Activated CD4-positive, alpha-beta memory T cell treated with anti-CD3 and anti-CD28 coated beads, Interleukin-2, amount 10 ng/mL, durations not matched to agents 7 days and 5 days (primary cell): ENCODE data around the gene SND1. TPM values are rescaled to one million over a fixed set of nuclear protein-coding genes. Genes with fewer than 3 reads are reported as not detected.

Source experiments
- CTCF ChIA-PET: fragments of 350-600 bp; sonication (Branson Sonifier 250); formaldehyde crosslinking; loops from one replicate; lab custom pipeline; 2021; ENCODE audit warnings: antibody characterized with exemption, inconsistent platforms; lab: Charles Lee
- POLR2A ChIA-PET: fragments of 350-600 bp; sonication (Branson Sonifier 250); formaldehyde crosslinking; loops from one replicate; lab custom pipeline; 2021; ENCODE audit warnings: antibody characterized with exemption; lab: Charles Lee
- DNase-seq: peaks from one replicate; pipeline ENCODE4 v3.0.0-alpha.2; 2020
- H3K27ac Mint-ChIP-seq: one replicate; pipeline ENCODE4 v1.8.0; 2021; ENCODE audit warnings: mild to moderate bottlenecking, mixed read lengths
- H3K27me3 Mint-ChIP-seq: one replicate; pipeline ENCODE4 v1.8.0; 2021; ENCODE audit warnings: mixed read lengths
- H3K36me3 Mint-ChIP-seq: one replicate; pipeline ENCODE4 v1.8.0; 2021; ENCODE audit warnings: low read depth, mixed read lengths
- H3K4me1 Mint-ChIP-seq: one replicate; pipeline ENCODE4 v1.8.0; 2021; ENCODE audit warnings: mixed read lengths
- H3K4me3 Mint-ChIP-seq: one replicate; pipeline ENCODE4 v1.8.0; 2021; ENCODE audit warnings: mild to moderate bottlenecking, mixed read lengths
- H3K9me3 Mint-ChIP-seq: one replicate; pipeline ENCODE4 v1.8.0; 2021; ENCODE audit warnings: mixed read lengths
- total RNA-seq, 2 experiments: library from RNA; stranded (reverse); gene quantifications; one replicate each; pipeline ENCODE4 v1.2.3, GENCODE V29; 2021

The SND1 gene
- total RNA-seq, 2 experiments from 2014 or later = 171 to 175 TPM

DNA sequence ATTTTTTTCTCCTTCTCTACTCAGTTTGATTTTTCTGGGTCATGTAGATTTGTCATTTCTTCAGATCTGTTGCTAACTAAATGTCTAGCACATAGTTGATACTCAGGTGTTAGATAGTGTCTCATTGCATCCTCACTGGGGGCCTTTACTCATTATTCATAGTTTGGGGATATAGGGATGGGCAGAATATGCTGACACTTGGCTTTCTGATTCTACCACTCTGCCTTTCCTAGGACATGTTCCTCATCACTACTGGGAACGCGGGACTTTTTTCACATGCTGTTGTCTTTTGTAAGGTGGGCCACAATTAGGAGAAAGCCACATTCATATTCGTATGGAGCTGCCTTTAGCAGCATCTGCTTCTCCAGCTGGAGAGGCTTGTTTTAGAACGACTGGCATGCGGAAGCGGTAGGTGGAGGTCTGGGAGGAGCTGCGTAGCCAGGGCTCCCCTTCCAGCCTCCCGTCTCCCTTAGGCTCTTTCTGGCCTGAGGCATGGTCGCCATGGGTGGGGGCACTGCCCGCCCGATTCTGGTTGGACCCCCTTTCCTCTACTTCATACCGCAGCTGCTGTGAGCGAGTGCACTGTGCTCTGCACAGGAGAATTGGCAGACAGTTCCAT lies 78.8 kb downstream of the SND1 start:
- Mint-ChIP-seq H3K36me3 (peaks cover 37% of the 10 kb centered on the region), H3K27ac (no peak overlapping the region), H3K4me3 (no peak overlapping the region), H3K27me3 (no peaks in the 10 kb centered on the region), H3K4me1 (no peaks in the 10 kb centered on the region), H3K9me3 (no peaks in the 10 kb centered on the region)
- CTCF ChIA-PET = interaction anchor here (0.6 to 1.0 kb wide), 2 partner anchors 479 to 589 kb away, joined by 4 to 6 read pairs; no protein-coding TSS in a partner anchor
- POLR2A ChIA-PET = no interaction called here
- DNase-seq = no peak

DNA sequence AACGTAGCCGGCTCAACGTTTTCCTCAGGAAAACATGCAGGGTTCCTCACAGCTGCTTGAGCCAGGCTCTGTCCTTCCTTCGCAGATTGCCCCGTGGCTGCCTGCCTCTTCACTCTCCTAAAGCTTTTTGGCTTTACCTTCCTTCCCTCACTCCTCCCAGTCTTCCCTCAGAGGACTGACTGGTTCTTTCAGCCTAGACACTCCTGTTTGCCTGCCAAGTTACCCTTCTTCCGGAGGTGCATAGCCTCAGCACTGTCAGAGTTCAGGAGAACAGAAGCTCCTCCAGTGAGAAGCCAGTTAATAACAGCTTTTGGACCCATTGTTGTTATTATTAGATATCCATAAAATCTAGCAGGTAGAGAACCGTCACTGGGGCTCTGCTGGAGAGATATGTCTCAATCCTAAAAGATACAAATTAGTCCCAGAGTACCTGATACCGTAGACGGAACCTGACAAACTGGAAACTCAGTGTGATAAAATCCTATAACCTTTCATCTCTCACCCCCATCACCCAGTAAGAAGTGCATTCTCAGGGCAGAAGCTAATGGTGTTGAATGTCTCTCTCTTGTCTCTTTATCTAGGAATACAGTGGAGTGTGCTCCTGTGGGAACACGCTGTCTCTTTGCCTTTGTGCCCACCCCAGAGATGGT lies 79.6 kb downstream of the SND1 start:
- Mint-ChIP-seq H3K9me3 (no peaks in the 10 kb centered on the region), H3K27me3 (no peaks in the 10 kb centered on the region), H3K4me1 (no peaks in the 10 kb centered on the region), H3K4me3 (no peak overlapping the region), H3K36me3 (peaks cover 40% of the 10 kb centered on the region), H3K27ac (no peak overlapping the region)
- no peak for DNase-seq
- POLR2A ChIA-PET = no interaction called here
- CTCF ChIA-PET = interaction anchor here (0.6 to 1.0 kb wide), 2 partner anchors 478 to 589 kb away, joined by 4 to 6 read pairs; no protein-coding TSS in a partner anchor

DNA sequence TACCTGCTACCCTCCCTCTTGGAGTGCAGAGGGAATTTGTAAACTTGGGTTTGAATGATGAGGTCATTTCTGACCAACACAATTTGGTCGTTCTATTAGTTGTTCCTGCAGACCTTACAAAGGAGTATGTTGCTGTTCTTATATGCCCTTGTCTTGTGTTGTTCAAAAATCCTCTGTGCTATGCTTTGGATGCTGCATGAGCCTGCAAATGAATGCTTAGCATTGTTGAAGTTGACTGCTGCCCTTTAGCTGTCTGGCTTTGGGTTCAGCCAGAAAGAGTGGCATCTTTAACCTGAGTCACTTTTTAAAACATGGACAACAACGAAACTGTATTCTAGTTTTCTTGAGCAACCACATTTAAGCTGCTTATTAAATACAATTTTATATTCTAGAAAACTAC lies 80.3 kb downstream of the SND1 start:
- POLR2A ChIA-PET = no interaction called here
- no peak overlapping the region for H3K27ac Mint-ChIP-seq
- no peaks in the 10 kb centered on the region for H3K27me3 Mint-ChIP-seq
- H3K36me3 Mint-ChIP-seq = peaks cover 40% of the 10 kb centered on the region
- no peak overlapping the region for H3K4me3 Mint-ChIP-seq
- no peaks in the 10 kb centered on the region for H3K4me1 Mint-ChIP-seq
- no peak for DNase-seq
- CTCF ChIA-PET = no interaction called here
- H3K9me3 Mint-ChIP-seq = no peaks in the 10 kb centered on the region

DNA sequence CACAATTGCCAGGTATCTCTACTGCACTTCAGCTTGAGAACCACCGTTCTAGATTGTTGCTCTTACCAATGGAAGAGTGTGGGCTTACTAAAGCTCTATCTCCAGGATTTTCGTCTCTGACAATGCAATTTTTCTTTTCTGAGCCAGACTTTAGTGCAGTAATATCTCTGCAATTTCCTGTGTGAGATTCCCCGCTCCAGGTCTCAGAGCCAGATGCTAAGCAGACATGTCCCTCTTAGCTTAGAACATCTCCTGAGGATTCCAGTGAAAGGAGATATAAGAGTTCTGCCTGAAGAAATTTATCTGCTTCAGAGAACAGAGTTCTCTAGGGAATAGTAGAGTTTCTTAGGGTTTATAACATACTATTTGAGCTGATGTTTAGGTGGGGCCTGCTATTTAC lies 82.0 kb downstream of the SND1 start:
- ChIA-PET POLR2A (no interaction called here), CTCF (no interaction called here)
- Mint-ChIP-seq H3K4me3 (no peak overlapping the region), H3K27ac (no peak overlapping the region), H3K27me3 (no peaks in the 10 kb centered on the region), H3K4me1 (no peaks in the 10 kb centered on the region), H3K9me3 (no peaks in the 10 kb centered on the region), H3K36me3 (peaks cover 33% of the 10 kb centered on the region)
- DNase-seq = no peak

DNA sequence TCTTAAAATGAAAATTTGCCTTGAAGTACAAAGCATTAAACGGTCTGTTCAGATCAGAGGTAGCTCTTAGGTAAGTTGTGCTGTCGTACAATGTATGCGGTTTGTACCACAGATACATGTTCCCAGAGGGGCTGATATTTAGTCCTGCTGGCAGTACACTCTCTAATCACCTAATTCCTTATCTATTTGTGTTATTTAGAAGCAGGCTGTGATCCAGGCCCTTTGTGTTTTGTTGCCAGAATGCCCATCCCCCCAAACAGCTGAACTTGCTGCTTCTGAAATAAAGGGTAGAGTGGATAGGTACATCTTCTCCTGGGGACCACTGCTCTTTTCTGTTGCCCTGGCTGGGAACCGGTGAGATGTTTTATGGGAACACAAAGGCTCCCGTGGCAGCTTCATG lies 84.5 kb downstream of the SND1 start:
- POLR2A ChIA-PET = no interaction called here
- Mint-ChIP-seq H3K36me3 (peaks cover 35% of the 10 kb centered on the region), H3K9me3 (no peaks in the 10 kb centered on the region), H3K27ac (no peak overlapping the region), H3K4me1 (no peaks in the 10 kb centered on the region), H3K27me3 (no peaks in the 10 kb centered on the region), H3K4me3 (no peak overlapping the region)
- no peak for DNase-seq
- CTCF ChIA-PET = no interaction called here

DNA sequence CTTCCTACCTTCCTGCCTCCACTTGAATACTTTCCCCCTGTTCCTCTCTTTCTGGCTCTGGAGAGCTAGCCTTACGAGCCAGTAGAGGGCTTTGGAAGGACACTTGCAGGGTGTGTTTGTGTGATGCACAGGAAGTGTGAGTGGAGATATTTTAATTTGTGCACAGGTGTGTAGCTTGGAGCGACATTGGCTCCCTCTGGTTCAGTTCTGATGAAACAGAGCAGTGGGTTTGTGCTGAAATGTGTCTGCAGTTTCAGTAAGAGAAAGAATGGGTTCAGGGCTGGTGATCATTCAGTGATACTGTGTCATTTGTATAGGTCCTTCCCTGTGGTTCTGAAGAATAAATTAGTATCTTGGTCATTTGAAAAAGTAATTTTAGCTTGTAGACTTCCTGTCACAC lies 86.9 kb downstream of the SND1 start:
- DNase-seq = no peak
- Mint-ChIP-seq H3K27me3 (no peaks in the 10 kb centered on the region), H3K27ac (no peak overlapping the region), H3K4me1 (peaks cover 2% of the 10 kb centered on the region), H3K9me3 (no peaks in the 10 kb centered on the region), H3K4me3 (no peak overlapping the region), H3K36me3 (peaks cover 24% of the 10 kb centered on the region)
- POLR2A ChIA-PET = no interaction called here
- CTCF ChIA-PET = interaction anchor here (1.2 kb wide), 1 partner anchor 30 kb away, joined by 3 read pairs; no protein-coding TSS in a partner anchor

DNA sequence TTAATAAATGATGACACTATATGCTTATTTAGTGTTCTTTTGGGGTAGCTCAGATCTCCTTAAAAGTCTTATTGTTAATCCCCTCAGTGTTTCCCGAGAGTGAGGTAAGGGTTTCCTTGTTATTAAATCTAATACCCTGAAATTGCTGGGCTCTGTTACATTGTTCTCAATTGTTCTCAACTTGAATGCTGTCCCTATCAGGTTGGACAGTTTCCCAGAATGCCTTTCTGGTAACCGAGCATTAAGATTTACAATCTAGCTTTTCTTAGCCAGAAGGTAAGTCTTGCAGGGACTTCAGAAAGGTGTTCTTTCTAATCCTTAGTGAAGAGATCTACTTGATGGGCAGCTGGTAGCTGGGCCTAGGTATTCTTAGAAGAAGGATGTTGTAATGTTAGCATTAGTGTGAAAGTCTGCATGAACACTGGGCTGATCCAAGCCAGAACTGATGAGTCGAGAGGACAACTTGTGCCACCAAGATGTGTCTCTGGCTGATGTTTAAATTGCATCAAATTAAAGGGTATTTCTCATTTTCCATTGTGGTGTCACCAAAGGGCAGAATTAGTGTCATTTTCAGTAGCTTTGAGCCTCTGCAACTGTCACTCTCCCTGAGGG lies 89.9 kb downstream of the SND1 start:
- CTCF ChIA-PET = interaction anchor here (0.8 to 1.4 kb wide), 2 partner anchors 16 to 51 kb away, joined by 3 read pairs; no protein-coding TSS in a partner anchor
- Mint-ChIP-seq H3K27me3 (no peaks in the 10 kb centered on the region), H3K36me3 (peaks cover 24% of the 10 kb centered on the region), H3K4me3 (no peak overlapping the region), H3K27ac (no peak overlapping the region), H3K9me3 (no peaks in the 10 kb centered on the region), H3K4me1 (peaks cover 16% of the 10 kb centered on the region)
- POLR2A ChIA-PET = no interaction called here
- DNase-seq = no peak

DNA sequence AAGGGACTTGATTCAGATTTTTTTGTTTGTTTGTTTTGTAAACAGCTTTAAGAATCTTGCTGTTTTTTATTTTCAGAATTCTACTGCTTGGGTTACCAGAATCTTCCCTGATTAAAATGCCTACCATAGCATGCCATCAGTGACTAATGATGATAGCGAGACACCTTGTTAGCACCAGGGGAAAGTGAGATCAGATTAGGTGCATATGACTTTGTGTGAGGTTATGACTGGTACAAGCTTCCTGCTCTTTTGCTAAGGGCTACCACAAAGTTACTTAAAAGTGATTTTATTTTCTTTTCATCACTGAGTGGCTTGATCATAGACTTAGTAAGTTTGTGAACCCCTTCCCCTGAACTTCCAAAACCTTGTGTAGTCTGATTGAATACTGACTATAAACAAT lies 93.5 kb downstream of the SND1 start:
- DNase-seq = no peak
- POLR2A ChIA-PET = no interaction called here
- Mint-ChIP-seq H3K27me3 (no peaks in the 10 kb centered on the region), H3K4me3 (no peak overlapping the region), H3K9me3 (no peaks in the 10 kb centered on the region), H3K27ac (no peak overlapping the region), H3K36me3 (peaks cover 34% of the 10 kb centered on the region), H3K4me1 (peaks cover 16% of the 10 kb centered on the region)
- CTCF ChIA-PET = no interaction called here

DNA sequence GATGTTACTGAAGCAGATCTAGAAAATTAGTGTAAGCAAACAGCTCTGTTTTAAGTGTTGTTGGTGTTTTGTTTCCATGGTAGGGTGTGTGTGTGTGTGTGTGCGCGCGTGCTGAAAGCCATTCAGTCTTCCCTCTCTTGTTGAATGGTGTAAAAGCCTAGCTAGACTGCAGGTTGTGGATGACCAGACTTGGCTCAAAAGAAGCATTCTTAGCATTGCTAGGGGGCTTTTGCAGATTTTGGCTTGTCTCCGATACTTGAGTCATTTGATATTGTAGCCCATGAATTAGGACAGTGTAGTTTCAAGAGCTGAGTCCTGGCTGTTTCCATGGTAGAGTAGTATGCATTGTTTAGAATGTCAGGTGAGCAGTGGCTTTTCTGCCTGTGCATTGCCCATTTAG lies 99.1 kb downstream of the SND1 start:
- H3K27ac Mint-ChIP-seq = no peak overlapping the region
- H3K4me3 Mint-ChIP-seq = no peak overlapping the region
- ChIA-PET POLR2A (no interaction called here), CTCF (no interaction called here)
- peaks cover 6% of the 10 kb centered on the region for H3K4me1 Mint-ChIP-seq
- H3K36me3 Mint-ChIP-seq = peaks cover 36% of the 10 kb centered on the region
- no peak for DNase-seq
- no peaks in the 10 kb centered on the region for H3K9me3 Mint-ChIP-seq
- no peaks in the 10 kb centered on the region for H3K27me3 Mint-ChIP-seq

DNA sequence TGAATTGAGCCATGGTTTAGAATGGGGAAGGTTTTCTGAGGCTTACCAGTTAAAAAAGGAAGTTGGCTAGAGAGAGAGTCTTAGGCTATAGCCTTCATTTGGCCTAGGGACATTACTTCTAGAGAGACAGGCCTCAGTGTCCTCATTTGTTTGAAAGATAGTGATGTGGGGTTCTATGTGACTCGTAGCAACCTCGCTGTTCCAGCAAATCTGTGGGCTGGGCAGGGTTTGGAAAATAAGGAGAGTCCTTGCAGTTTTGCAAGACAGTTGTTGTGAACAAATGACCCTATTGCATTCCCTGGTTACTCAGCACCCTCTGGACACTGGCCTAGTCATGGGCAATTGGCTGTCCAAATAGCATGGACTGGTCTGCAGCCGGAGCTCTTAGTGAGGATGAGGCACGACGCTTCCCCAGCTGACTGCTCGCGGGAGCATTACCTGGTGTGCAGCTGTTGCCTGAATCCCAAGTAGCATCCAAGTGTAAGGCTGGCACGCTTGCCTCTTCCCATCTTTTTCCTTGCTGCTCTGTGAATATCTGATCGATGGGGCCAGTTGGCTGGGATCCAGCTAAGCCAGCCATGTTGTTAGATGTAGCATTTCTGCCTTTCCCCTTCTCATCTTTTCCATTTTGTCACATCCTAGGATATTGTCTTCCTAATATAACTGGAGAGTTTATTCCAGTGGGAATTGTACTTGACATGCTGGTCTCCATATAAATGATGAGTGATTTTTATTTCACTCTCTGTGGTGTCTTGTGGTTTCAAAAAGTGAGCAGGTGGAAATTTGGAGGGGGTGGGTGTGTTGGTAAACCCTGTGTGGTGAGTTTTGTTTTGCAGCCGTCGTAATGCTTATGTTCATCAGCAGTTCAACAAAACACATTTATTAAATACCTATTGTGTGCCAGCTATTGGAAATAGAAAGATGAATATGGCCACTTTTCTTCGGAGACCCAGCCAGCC lies 99.8 kb downstream of the SND1 start:
- no peak for DNase-seq
- ChIA-PET POLR2A (no interaction called here), CTCF (no interaction called here)
- H3K27me3 Mint-ChIP-seq = no peaks in the 10 kb centered on the region
- H3K4me3 Mint-ChIP-seq = no peak overlapping the region
- no peaks in the 10 kb centered on the region for H3K9me3 Mint-ChIP-seq
- peaks cover 6% of the 10 kb centered on the region for H3K4me1 Mint-ChIP-seq
- H3K27ac Mint-ChIP-seq = no peak overlapping the region
- peaks cover 33% of the 10 kb centered on the region for H3K36me3 Mint-ChIP-seq

DNA sequence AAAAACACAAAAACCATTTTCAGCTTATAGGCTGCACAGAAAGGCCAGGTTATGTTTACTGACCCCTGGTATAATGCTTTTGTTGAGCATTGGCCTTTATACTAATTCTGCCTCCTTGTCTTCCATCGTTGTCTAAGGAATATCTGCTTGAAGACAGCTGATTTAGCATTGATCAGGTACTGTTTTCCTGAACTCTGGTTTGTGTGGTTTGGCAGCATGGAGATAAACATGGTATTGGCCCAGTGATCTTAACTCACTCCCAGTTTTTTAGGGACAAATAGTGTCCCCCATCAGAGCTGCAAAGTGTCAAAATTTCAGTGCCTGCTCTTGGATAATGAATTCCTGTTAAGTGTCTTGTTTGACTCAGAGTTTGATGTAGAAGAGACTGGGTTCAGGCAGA lies 100.8 kb downstream of the SND1 start:
- H3K4me1 Mint-ChIP-seq = peaks cover 6% of the 10 kb centered on the region

DNA sequence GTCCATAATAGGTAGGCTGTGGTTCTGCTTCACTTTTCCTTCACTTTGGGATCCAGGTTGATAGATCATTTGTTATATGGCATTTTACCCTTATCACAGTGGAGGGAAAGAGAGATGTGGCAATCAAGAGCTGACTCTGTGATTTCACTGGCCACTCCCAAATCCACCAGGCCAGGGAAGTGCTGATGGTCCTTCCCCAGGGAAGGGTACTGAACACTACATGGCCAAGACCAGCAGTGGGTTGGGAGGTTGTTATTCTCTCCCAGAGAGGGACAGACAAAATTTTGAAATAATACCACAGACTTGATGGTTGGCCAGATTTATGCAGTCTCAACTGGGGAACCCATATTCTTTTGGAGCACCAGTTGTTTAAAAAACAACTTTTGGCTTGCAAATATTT lies 102.5 kb downstream of the SND1 start:
- peaks cover 21% of the 10 kb centered on the region for H3K36me3 Mint-ChIP-seq
- DNase-seq = no peak
- H3K4me1 Mint-ChIP-seq = peaks cover 6% of the 10 kb centered on the region
- H3K27me3 Mint-ChIP-seq = no peaks in the 10 kb centered on the region
- POLR2A ChIA-PET = no interaction called here
- CTCF ChIA-PET = no interaction called here
- H3K9me3 Mint-ChIP-seq = no peaks in the 10 kb centered on the region
- H3K4me3 Mint-ChIP-seq = no peak overlapping the region
- H3K27ac Mint-ChIP-seq = no peak overlapping the region

More for the DNA sequence above, 100.8 kb downstream of the SND1 start:
- Mint-ChIP-seq H3K27ac (no peak overlapping the region), H3K9me3 (no peaks in the 10 kb centered on the region), H3K27me3 (no peaks in the 10 kb centered on the region), H3K36me3 (peaks cover 32% of the 10 kb centered on the region), H3K4me3 (no peak overlapping the region)
- CTCF ChIA-PET = no interaction called here
- DNase-seq = no peak
- POLR2A ChIA-PET = no interaction called here

DNA sequence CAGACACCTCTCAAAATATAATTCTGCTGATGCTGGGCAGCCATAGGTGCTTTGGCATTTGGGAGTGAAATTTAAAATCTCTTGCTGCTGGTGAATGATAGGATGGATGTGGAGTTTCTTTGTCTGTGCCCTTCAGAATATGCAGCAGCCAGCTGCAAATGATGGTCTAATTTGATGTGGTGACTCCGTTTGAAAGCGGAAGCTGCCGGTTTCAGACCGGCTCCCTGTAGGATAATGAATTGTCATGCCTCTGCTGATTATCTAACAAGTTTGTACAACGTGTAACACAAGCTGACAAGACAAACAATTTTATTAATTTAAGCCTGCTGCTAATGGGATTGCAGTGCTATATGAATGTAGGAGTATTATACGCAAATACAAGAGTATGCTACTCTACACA lies 103.5 kb downstream of the SND1 start:
- Mint-ChIP-seq H3K27me3 (no peaks in the 10 kb centered on the region), H3K4me3 (no peak overlapping the region), H3K4me1 (peaks cover 15% of the 10 kb centered on the region), H3K36me3 (peaks cover 19% of the 10 kb centered on the region), H3K9me3 (no peaks in the 10 kb centered on the region), H3K27ac (no peak overlapping the region)
- DNase-seq = no peak
- CTCF ChIA-PET = no interaction called here
- POLR2A ChIA-PET = no interaction called here
